Measurements from ENCODE around the gene GRIK2.

GRCh38 chr6:102115911-102116310 lies 722.4 kb downstream of the GRIK2 start:
- TF ChIP-seq CTCF (IDR thresholded peaks at IDR 0.05) (no peak), POLR2A (IDR thresholded peaks at IDR 0.05) (no peak)

Measured in suprapubic skin (tissue), 3 donors.